Brain microvascular endothelial cell (primary cell): ENCODE data around the gene SPRED2.
A peak's percentile ranks its signal among the peaks of the same experiment; 100 is the strongest.

Source experiments
- DNase-seq: peaks from one replicate; pipeline ENCODE4 v3.0.0-alpha.2; 2020
- H3K27ac ChIP-seq: fragments of 250-450 bp; sonication (Bioruptor Pico); 2 replicates; pipeline ENCODE4 v1.5.1; 2020; ENCODE audit warnings: mild to moderate bottlenecking, moderate library complexity
- H3K27me3 ChIP-seq: fragments of 250-450 bp; sonication (Bioruptor Pico); replicated peaks from 2 replicates; pipeline ENCODE4 v1.5.1; 2020; ENCODE audit warnings: mild to moderate bottlenecking
- H3K36me3 ChIP-seq: fragments of 250-450 bp; sonication (Bioruptor Pico); replicated peaks from 2 replicates; pipeline ENCODE4 v1.5.1; 2020; ENCODE audit warnings: mild to moderate bottlenecking
- H3K4me3 ChIP-seq: 2 replicates; pipeline ENCODE4 v1.5.1; 2011; ENCODE audit warnings: low read depth, mild to moderate bottlenecking, control low read depth, low read length, moderate library complexity
- in situ Hi-C: cut with HindIII; loops from 2 replicates; pipeline ENCODE4 v1.10.0; 2017; ENCODE audit warnings: low sequenced_read_pairs, low pct_ligation_motif_present
- TF ChIP-seq, protein P1 (sequence below): IDR thresholded peaks from 2 replicates; pipeline ENCODE4 v1.5.1; 2011; ENCODE audit warnings: low read depth, mild to moderate bottlenecking, moderate library complexity, low read length, control low read depth, inconsistent platforms; ENCODE audit errors: missing control alignments

The SPRED2 gene

DNA sequence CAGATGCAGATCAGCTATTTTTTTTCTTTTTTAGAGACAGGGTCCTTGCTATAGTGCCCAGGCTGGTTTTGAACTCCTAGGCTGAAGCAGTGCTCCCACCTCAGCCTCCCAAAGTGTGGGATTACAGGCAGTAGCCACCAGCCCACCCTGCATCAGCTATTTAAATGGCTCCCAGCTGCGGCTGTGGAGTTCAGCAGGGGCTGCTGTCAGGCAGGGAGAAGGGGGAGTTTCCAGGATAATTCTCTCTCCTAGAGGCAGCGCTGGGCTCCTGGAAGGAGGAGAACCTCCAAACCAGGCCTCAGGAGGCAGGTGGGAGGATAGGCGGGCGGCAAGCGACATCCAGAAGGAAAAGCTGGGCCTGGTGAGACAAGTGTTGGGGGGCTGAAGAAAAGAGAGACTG lies 139.0 kb downstream of the SPRED2 start:
- Histone ChIP-seq H3K4me3 (no peak overlapping the region), H3K27me3 (no peaks in the 10 kb centered on the region), H3K27ac (no peak overlapping the region), H3K36me3 (no peaks in the 10 kb centered on the region)
- DNase-seq: no peak
- in situ Hi-C loops: no loop called here
- TF ChIP-seq, protein P1, sequence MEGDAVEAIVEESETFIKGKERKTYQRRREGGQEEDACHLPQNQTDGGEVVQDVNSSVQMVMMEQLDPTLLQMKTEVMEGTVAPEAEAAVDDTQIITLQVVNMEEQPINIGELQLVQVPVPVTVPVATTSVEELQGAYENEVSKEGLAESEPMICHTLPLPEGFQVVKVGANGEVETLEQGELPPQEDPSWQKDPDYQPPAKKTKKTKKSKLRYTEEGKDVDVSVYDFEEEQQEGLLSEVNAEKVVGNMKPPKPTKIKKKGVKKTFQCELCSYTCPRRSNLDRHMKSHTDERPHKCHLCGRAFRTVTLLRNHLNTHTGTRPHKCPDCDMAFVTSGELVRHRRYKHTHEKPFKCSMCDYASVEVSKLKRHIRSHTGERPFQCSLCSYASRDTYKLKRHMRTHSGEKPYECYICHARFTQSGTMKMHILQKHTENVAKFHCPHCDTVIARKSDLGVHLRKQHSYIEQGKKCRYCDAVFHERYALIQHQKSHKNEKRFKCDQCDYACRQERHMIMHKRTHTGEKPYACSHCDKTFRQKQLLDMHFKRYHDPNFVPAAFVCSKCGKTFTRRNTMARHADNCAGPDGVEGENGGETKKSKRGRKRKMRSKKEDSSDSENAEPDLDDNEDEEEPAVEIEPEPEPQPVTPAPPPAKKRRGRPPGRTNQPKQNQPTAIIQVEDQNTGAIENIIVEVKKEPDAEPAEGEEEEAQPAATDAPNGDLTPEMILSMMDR: no peak

DNA sequence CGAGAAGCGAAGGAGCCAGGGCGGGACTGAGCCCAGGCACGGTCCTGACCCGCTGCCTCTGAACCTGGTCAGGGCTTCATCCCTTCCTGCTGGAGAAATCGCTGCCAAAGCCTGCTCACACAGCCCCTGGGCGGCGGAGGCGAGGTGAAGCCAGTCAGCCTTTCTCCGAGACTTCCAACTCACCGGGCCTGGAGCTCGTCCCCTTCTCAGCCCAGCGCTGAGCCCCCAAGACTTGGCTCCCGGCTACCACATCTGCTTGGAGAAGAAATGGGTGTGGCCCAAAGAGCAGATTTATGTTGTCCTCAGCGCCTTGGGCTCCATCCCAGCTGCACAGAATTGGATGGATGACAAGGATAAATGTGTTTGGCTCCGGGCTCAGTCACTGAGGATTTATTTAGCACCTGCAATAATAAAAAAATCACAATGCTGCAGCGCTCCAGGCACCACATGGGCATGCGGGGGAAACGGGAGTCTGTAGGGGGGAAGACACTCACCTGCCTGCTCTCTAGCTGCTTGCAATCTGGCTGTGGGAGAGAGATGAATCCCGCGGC lies 139.9 kb downstream of the SPRED2 start:
- in situ Hi-C loops: no loop called here
- no peak overlapping the region for H3K27ac ChIP-seq
- DNase-seq: no peak
- H3K36me3 ChIP-seq: no peaks in the 10 kb centered on the region
- H3K4me3 ChIP-seq: no peak overlapping the region
- TF ChIP-seq, protein P1: no peak
- no peaks in the 10 kb centered on the region for H3K27me3 ChIP-seq

DNA sequence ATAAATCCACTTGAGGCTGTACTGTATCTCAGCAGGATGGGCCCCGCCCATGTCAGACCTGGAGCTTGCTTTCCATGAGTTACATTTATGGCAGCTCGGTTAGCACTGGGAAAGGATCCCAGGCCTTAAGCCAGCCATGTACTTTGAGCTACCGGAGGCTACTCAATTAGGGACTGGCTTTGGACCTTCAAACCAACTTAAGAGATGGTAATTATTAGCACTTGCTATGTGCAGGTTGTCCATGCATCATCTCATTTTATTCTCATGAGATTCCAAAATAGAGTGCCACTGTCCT lies 140.3 kb downstream of the SPRED2 start:
- no peak overlapping the region for H3K4me3 ChIP-seq
- DNase-seq: no peak
- H3K27me3 ChIP-seq: no peaks in the 10 kb centered on the region
- H3K36me3 ChIP-seq: no peaks in the 10 kb centered on the region
- in situ Hi-C loops: no loop called here
- TF ChIP-seq, protein P1: no peak
- H3K27ac ChIP-seq: no peak overlapping the region

DNA sequence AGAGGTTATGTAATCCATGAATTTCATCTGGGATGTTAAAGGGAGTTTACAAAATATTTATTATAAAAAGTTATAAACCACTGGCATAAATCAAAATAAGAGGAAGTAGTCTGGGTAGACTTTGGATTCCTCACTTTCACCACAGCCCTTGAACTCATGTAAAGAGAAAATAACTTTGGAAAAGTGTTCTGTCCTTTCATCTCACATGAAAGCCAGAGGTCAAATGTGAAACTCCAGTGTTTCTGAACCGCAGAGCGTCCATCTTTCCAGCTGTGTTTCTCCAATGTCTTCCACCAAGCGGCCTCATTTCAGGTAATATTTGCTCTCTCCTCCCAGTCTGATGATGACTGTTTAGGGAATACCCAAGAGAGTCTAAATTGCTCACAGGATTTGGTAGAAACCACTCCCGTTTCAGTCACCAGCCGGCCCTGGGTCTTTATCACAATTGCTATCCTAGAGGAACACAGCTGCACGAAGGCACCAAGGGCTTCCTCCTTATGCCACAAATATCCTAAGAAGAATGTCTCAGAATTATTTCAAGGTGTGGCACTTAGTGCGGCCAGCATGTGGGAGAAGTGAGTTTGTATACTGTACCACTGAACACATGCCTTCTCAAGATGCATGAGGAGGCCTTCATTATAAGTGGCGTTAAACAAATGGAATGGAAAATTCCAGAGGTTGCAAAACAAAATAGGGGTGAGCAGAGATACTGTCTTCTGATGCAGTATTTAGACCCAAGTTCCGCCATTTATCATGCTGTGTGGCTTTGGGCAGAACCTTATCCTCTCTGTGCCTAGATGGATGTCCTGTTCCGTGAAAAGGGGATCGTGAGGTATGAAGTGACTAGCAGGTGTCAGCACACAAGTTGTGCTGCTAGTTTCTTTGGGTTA lies 140.9 kb downstream of the SPRED2 start:
- DNase-seq: no peak
- in situ Hi-C loops: no loop called here
- TF ChIP-seq, protein P1: peak; percentile 3

DNA sequence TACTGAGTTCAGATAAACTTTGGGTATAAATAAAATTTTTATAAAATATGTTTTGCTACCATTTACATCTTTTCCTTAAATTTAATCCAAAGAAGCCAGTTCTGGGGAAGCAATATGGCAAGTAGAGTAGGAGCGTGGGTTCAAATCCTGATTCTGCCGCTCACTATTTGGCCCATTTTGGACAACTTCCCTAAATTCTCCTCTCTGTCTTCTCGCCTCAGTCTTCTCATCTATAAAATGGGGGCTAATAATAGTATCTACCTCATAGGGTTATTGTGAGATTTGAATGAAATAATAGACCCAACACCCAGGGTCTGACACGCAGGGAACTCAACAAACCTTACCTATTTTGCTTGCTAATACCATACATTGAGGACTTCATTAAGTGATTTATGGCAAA lies 145.0 kb downstream of the SPRED2 start:
- Histone ChIP-seq H3K27me3 (no peaks in the 10 kb centered on the region), H3K4me3 (no peak overlapping the region), H3K27ac (no peak overlapping the region), H3K36me3 (no peaks in the 10 kb centered on the region)
- DNase-seq: no peak
- TF ChIP-seq, protein P1: no peak
- in situ Hi-C loops: no loop called here

More for the DNA sequence above, 140.9 kb downstream of the SPRED2 start:
- no peaks in the 10 kb centered on the region for H3K27me3 ChIP-seq
- no peak overlapping the region for H3K4me3 ChIP-seq
- no peak overlapping the region for H3K27ac ChIP-seq
- H3K36me3 ChIP-seq: no peaks in the 10 kb centered on the region
